Karpas-422 (cell line): ENCODE results near the gene RSPO4. TPM values are rescaled to one million over a fixed set of nuclear protein-coding genes. Genes with fewer than 3 reads are reported as not detected.
A peak's percentile ranks its signal among the peaks of the same experiment; 100 is the strongest.
"Not testable (repeated sequence)": the region's sequence is repeated elsewhere in the genome, so short reads cannot be mapped to it uniquely, and the experiment has no call there.

Source experiments
- DNase-seq: peaks from one replicate; pipeline ENCODE4 v3.0.0-alpha.2; 2015
- H2AFZ ChIP-seq: fragments of 200-600 bp; sonication (generic); 2 replicates; pipeline ENCODE4 v1.6.1; 2014; ENCODE audit warnings: antibody characterized with exemption, low read length, mixed read lengths
- H3K27ac ChIP-seq: fragments of 200-600 bp; sonication (generic); 2 replicates; pipeline ENCODE4 v1.5.1; 2014; ENCODE audit warnings: mild to moderate bottlenecking, low read length, moderate library complexity
- H3K27me3 ChIP-seq: fragments of 200-600 bp; sonication (generic); 2 replicates; pipeline ENCODE4 v1.6.1; 2014; ENCODE audit warnings: low read length, mixed read lengths
- H3K36me3 ChIP-seq: fragments of 200-600 bp; sonication (generic); 2 replicates; pipeline ENCODE4 v1.6.1; 2014; ENCODE audit warnings: low read length, mixed read lengths; ENCODE audit not compliant: insufficient read depth
- H3K4me1 ChIP-seq: fragments of 200-600 bp; sonication (generic); 2 replicates; pipeline ENCODE4 v1.6.1; 2014; ENCODE audit warnings: mild to moderate bottlenecking, low read length, mixed read lengths
- H3K4me2 ChIP-seq: fragments of 200-600 bp; sonication (generic); 2 replicates; pipeline ENCODE4 v1.6.1; 2014; ENCODE audit warnings: low read length, low read depth, mild to moderate bottlenecking; ENCODE audit not compliant: poor library complexity, severe bottlenecking
- H3K4me3 ChIP-seq: fragments of 200-600 bp; sonication (generic); 2 replicates; pipeline ENCODE4 v1.5.1; 2014; ENCODE audit warnings: mild to moderate bottlenecking, antibody characterized with exemption, low read length, mixed read lengths
- H3K79me2 ChIP-seq: fragments of 200-600 bp; sonication (generic); 2 replicates; pipeline ENCODE4 v1.6.1; 2014; ENCODE audit warnings: mild to moderate bottlenecking, low read length, mixed read lengths
- H3K9ac ChIP-seq: fragments of 200-600 bp; sonication (generic); 2 replicates; pipeline ENCODE4 v1.6.0; 2014; ENCODE audit warnings: low read length
- H3K9me2 ChIP-seq: fragments of 200-600 bp; sonication (generic), shearing (Covaris generic); replicated peaks from 2 replicates; pipeline ENCODE4 v1.6.0; 2014; ENCODE audit warnings: mild to moderate bottlenecking, low read length, moderate library complexity; ENCODE audit not compliant: insufficient read depth
- H3K9me3 ChIP-seq: fragments of 300-700, 200-600 bp; sonication (generic); 2 replicates; pipeline ENCODE4 v1.6.1; 2014; ENCODE audit warnings: low read length, mixed read lengths
- H4K20me1 ChIP-seq: fragments of 200-600 bp; sonication (generic); 2 replicates; pipeline ENCODE4 v1.6.1; 2014; ENCODE audit warnings: mild to moderate bottlenecking, antibody characterized with exemption, low read length, low read depth; ENCODE audit not compliant: insufficient read depth
- total RNA-seq: library from RNA; depleted of rRNA; stranded (reverse); fragments of >200 nt; shearing (Covaris generic); gene quantifications from 2 replicates; pipeline ENCODE4 v1.2.3, GENCODE V29; 2014; ENCODE audit warnings: low replicate concordance

The RSPO4 gene
- total RNA-seq, 1 experiment from 2014 or later = not detected

- Histone ChIP-seq H4K20me1 (no peaks in the 10 kb centered on the region), H3K4me1 (peaks cover 12% of the 10 kb centered on the region), H2AFZ (no peak overlapping the region), H3K4me3 (no peak overlapping the region), H3K27ac (no peak overlapping the region), H3K36me3 (no peaks in the 10 kb centered on the region), H3K9me2 (no peaks in the 10 kb centered on the region), H3K79me2 (no peaks in the 10 kb centered on the region), H3K4me2 (no peak overlapping the region), H3K27me3 (no peaks in the 10 kb centered on the region), H3K9me3 (no peaks in the 10 kb centered on the region), H3K9ac (no peak overlapping the region)
- peak; percentile 59 for DNase-seq
Observed at GRCh38 chr20:1033751-1034414, 31.8 kb upstream of the RSPO4 start.

GRCh38 chr20:1029980-1030379 is 27.9 kb upstream of the RSPO4 start:
- H3K4me2 ChIP-seq = no peak overlapping the region
- no peak overlapping the region for H3K27ac ChIP-seq
- H3K4me3 ChIP-seq = no peak overlapping the region
- H2AFZ ChIP-seq = no peak overlapping the region
- H3K79me2 ChIP-seq = no peaks in the 10 kb centered on the region
- H4K20me1 ChIP-seq = no peaks in the 10 kb centered on the region
- H3K9me2 ChIP-seq = no peaks in the 10 kb centered on the region
- H3K4me1 ChIP-seq = peaks cover 33% of the 10 kb centered on the region
- no peaks in the 10 kb centered on the region for H3K36me3 ChIP-seq
- no peaks in the 10 kb centered on the region for H3K9me3 ChIP-seq
- no peak overlapping the region for H3K9ac ChIP-seq
- DNase-seq = no peak
- no peaks in the 10 kb centered on the region for H3K27me3 ChIP-seq

GRCh38 chr20:1026214-1026613 is 24.1 kb upstream of the RSPO4 start:
- peaks cover 26% of the 10 kb centered on the region for H3K4me1 ChIP-seq
- not testable (repeated sequence) for H3K79me2 ChIP-seq, H3K9me2 ChIP-seq, H3K27me3 ChIP-seq, H4K20me1 ChIP-seq, H3K27ac ChIP-seq, H3K9me3 ChIP-seq, H3K36me3 ChIP-seq, H2AFZ ChIP-seq, H3K4me3 ChIP-seq, H3K9ac ChIP-seq, DNase-seq, H3K4me2 ChIP-seq

- Histone ChIP-seq H3K9me2 (no peaks in the 10 kb centered on the region), H2AFZ (no peak overlapping the region), H3K27ac (no peak overlapping the region), H3K4me1 (peaks cover 11% of the 10 kb centered on the region), H3K36me3 (no peaks in the 10 kb centered on the region), H3K9me3 (no peaks in the 10 kb centered on the region), H3K9ac (no peak overlapping the region), H3K4me2 (no peak overlapping the region), H3K27me3 (no peaks in the 10 kb centered on the region), H4K20me1 (no peaks in the 10 kb centered on the region), H3K79me2 (no peaks in the 10 kb centered on the region), H3K4me3 (no peak overlapping the region)
- DNase-seq = no peak
Observed at GRCh38 chr20:1022871-1023270, 20.8 kb upstream of the RSPO4 start.

- Histone ChIP-seq H3K4me1 (no peaks in the 10 kb centered on the region), H3K9ac (no peak overlapping the region), H3K79me2 (no peaks in the 10 kb centered on the region), H4K20me1 (no peaks in the 10 kb centered on the region), H3K9me3 (no peaks in the 10 kb centered on the region), H3K4me2 (no peak overlapping the region), H3K9me2 (no peaks in the 10 kb centered on the region), H3K36me3 (no peaks in the 10 kb centered on the region), H3K27me3 (no peaks in the 10 kb centered on the region), H2AFZ (no peak overlapping the region), H3K4me3 (no peak overlapping the region), H3K27ac (no peak overlapping the region)
- no peak for DNase-seq
Observed at GRCh38 chr20:1020614-1021013, 18.5 kb upstream of the RSPO4 start.

GRCh38 chr20:1019344-1019743 is 17.2 kb upstream of the RSPO4 start:
- H3K4me2 ChIP-seq = no peak overlapping the region
- no peak overlapping the region for H2AFZ ChIP-seq
- no peaks in the 10 kb centered on the region for H3K4me1 ChIP-seq
- no peak overlapping the region for H3K9ac ChIP-seq
- no peaks in the 10 kb centered on the region for H3K27me3 ChIP-seq
- no peak overlapping the region for H3K27ac ChIP-seq
- no peaks in the 10 kb centered on the region for H3K9me3 ChIP-seq
- no peaks in the 10 kb centered on the region for H3K79me2 ChIP-seq
- no peaks in the 10 kb centered on the region for H3K9me2 ChIP-seq
- H3K36me3 ChIP-seq = no peaks in the 10 kb centered on the region
- DNase-seq = no peak
- H3K4me3 ChIP-seq = no peak overlapping the region
- no peaks in the 10 kb centered on the region for H4K20me1 ChIP-seq

- Histone ChIP-seq H3K27me3 (no peaks in the 10 kb centered on the region), H3K9me3 (no peaks in the 10 kb centered on the region), H3K27ac (no peak overlapping the region), H3K79me2 (no peaks in the 10 kb centered on the region), H4K20me1 (no peaks in the 10 kb centered on the region), H3K36me3 (no peaks in the 10 kb centered on the region), H3K9ac (no peak overlapping the region), H3K4me3 (no peak overlapping the region), H3K4me1 (no peaks in the 10 kb centered on the region), H3K4me2 (no peak overlapping the region), H3K9me2 (no peaks in the 10 kb centered on the region), H2AFZ (no peak overlapping the region)
- no peak for DNase-seq
Observed at GRCh38 chr20:1017677-1018076, 15.6 kb upstream of the RSPO4 start.

GRCh38 chr20:1015181-1015580 is 13.1 kb upstream of the RSPO4 start:
- Histone ChIP-seq H3K4me1 (no peaks in the 10 kb centered on the region), H3K9ac (no peak overlapping the region), H3K27me3 (no peaks in the 10 kb centered on the region), H3K9me2 (no peaks in the 10 kb centered on the region), H3K4me2 (no peak overlapping the region), H3K36me3 (no peaks in the 10 kb centered on the region), H3K9me3 (no peaks in the 10 kb centered on the region), H3K27ac (no peak overlapping the region), H3K79me2 (no peaks in the 10 kb centered on the region), H2AFZ (no peak overlapping the region), H3K4me3 (no peak overlapping the region), H4K20me1 (no peaks in the 10 kb centered on the region)
- DNase-seq = no peak

- no peak overlapping the region for H3K27ac ChIP-seq
- no peaks in the 10 kb centered on the region for H3K4me1 ChIP-seq
- no peaks in the 10 kb centered on the region for H3K36me3 ChIP-seq
- H2AFZ ChIP-seq = no peak overlapping the region
- H3K4me3 ChIP-seq = no peak overlapping the region
- H3K27me3 ChIP-seq = no peaks in the 10 kb centered on the region
- no peak overlapping the region for H3K9ac ChIP-seq
- no peaks in the 10 kb centered on the region for H4K20me1 ChIP-seq
- no peak overlapping the region for H3K4me2 ChIP-seq
- DNase-seq = no peak
- no peaks in the 10 kb centered on the region for H3K9me2 ChIP-seq
- H3K79me2 ChIP-seq = no peaks in the 10 kb centered on the region
- H3K9me3 ChIP-seq = no peaks in the 10 kb centered on the region
Observed at GRCh38 chr20:1014471-1014870, 12.4 kb upstream of the RSPO4 start.
